Measurements from ENCODE around the gene AKIRIN2.
"Not testable (repeated sequence)": the region's sequence is repeated elsewhere in the genome, so short reads cannot be mapped to it uniquely, and the experiment has no call there.

The AKIRIN2 gene

DNA sequence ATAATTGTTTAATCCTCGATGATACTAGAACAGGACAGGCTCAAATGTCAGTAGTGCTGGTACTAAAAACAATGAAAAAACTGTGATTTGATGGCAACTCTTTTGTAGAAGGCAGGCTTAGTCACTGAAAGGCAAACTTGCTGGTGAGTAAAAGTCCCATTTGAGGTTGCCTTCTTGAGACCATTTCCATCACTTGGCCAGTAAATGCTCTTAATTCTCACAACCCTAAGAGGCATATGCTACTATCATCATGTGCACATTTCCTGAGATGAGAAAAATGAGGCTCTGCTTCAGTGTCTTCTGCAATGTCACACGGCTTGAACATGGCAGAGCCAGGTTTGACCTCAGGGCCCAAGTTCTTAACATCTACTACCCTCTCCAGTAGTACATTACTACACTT is 9.9 kb downstream of the AKIRIN2 start:
- TF ChIP-seq, protein P1, sequence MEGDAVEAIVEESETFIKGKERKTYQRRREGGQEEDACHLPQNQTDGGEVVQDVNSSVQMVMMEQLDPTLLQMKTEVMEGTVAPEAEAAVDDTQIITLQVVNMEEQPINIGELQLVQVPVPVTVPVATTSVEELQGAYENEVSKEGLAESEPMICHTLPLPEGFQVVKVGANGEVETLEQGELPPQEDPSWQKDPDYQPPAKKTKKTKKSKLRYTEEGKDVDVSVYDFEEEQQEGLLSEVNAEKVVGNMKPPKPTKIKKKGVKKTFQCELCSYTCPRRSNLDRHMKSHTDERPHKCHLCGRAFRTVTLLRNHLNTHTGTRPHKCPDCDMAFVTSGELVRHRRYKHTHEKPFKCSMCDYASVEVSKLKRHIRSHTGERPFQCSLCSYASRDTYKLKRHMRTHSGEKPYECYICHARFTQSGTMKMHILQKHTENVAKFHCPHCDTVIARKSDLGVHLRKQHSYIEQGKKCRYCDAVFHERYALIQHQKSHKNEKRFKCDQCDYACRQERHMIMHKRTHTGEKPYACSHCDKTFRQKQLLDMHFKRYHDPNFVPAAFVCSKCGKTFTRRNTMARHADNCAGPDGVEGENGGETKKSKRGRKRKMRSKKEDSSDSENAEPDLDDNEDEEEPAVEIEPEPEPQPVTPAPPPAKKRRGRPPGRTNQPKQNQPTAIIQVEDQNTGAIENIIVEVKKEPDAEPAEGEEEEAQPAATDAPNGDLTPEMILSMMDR (conservative IDR thresholded peaks at IDR 0.05; ENCODE audit: low read depth, low read length) = no peak
- H3K4me3 ChIP-seq (ENCODE audit: low read length) = no peak overlapping the region
- DNase-seq (ENCODE audit: low read depth) = no peak

DNA sequence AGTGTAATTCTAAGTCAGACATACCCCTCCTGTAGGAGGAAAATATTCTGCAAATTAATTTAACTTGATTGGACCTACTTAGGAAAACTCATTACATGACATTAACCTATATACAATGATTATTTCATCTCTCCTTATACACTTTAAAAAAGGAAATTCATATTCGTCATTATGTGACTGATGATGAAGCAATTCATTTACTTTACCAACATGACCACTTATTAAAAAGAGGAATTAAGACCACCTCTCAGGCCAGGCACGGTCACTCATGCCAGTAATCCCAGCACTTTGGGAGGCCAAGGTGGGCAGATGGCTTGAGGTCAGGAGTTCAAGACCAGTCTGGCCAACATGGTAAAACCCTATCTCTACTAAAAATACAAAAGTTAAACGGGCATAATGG is 11.6 kb downstream of the AKIRIN2 start:
- TF ChIP-seq, protein P1 (conservative IDR thresholded peaks at IDR 0.05; ENCODE audit: low read depth, low read length) = no peak
- no peak overlapping the region for H3K4me3 ChIP-seq (ENCODE audit: low read length)
- DNase-seq (ENCODE audit: low read depth) = no peak

DNA sequence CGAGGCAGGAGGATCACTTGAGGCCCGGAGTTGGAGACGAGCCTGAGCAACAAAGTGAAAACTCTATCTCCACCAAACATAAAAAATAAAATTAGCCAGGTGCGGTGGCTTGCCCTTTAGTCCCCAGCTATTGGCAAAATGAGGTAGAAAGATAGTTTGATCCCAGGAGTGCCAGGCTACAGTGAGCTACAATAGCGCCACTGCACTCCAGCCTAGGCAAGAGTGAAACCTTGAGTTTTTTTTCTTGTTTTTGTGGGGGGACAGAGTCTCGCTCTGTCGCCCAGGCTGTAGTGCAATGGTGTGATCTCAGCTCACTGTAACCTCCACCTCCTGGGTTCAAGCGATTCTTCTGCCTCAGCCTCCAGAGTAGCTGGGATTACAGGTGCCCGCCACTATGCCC is 14.1 kb downstream of the AKIRIN2 start:
- not testable (repeated sequence) for H3K4me3 ChIP-seq (ENCODE audit: low read length); DNase-seq (ENCODE audit: low read depth)

DNA sequence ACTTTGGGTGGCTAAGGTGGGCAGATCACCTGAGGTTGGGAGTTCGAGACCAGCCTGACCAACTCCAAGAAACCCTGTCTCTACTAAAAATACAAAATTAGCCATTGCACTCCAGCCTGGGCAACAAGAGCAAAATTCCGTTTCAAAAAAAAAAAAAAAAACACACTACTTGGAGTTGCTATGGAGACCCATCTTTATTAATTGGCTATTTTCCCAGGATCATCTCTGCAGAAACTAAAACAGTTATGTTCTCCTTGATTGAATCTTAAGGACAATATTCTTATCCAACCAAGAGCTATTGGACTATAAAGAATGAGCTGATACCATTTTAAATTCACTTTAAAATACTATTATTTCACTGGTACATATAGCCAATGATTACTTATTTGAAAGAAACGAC is 14.7 kb downstream of the AKIRIN2 start:
- TF ChIP-seq, protein P1 (conservative IDR thresholded peaks at IDR 0.05; ENCODE audit: low read depth, low read length) = no peak
- DNase-seq (ENCODE audit: low read depth) = no peak
- no peak overlapping the region for H3K4me3 ChIP-seq (ENCODE audit: low read length)

DNA sequence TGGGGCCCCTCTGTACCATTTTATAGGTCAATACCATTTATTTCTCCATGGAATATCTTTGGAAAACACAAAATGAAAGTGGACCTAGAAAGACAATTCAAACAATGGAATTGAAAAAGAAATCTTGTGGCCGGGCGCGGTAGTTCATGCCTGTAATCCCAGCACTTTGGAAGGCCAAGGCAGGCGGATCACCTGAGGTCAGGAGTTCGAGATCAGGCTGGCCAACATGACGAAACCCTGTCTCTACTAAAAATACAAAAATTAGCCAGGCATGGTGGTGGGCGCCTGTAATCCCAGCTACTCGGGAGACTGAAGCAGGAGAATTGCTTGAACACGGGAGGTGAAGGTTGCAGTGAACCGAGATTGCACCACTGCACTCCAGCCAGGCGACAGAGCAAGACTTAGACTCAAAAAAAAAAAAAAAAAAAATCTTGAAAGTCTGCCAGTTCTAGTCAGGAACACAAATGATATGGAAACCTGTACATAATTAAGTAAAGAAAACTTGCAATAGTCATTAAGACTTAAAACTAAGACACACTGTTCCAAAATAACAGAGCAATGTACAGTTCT is 15.3 kb downstream of the AKIRIN2 start:
- not testable (repeated sequence) for DNase-seq (ENCODE audit: low read depth); H3K4me3 ChIP-seq (ENCODE audit: low read length)

DNA sequence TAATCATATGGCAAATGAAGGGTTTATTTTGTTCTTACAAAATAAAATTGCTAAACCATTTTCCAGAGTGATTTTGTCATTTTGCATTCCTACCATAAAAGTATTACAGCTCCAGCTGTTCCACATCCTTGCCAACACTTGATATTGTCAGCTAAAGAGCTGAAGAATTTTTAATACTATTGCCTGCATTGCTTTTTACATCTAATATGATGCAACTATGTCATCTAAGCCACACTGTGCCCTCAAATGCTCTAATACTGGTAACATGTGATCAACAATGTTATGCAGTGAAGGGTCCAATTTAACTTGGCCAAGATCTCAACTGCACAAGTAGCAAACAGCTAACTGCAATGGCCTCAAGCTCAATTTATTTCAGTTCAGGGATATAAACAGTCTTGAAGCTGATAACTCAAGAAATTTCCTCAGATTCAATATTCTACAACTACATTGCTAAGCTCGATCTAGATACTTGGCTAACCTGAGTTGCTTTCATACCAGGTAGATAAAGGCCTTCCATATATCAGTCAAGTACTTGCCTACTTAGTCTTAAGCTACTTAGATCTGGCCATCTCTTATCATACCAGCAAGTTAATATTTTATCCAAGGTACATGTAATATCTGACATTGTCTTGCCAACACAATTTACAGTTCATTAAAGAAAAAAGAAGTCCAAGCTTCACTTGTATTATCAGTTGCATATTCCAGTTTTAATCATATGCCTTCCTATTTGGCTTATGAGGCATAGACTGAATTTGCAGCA is 17.0 kb downstream of the AKIRIN2 start:
- H3K4me3 ChIP-seq (ENCODE audit: low read length) = no peak overlapping the region
- TF ChIP-seq, protein P1 (conservative IDR thresholded peaks at IDR 0.05; ENCODE audit: low read depth, low read length) = no peak
- DNase-seq (ENCODE audit: low read depth) = no peak

DNA sequence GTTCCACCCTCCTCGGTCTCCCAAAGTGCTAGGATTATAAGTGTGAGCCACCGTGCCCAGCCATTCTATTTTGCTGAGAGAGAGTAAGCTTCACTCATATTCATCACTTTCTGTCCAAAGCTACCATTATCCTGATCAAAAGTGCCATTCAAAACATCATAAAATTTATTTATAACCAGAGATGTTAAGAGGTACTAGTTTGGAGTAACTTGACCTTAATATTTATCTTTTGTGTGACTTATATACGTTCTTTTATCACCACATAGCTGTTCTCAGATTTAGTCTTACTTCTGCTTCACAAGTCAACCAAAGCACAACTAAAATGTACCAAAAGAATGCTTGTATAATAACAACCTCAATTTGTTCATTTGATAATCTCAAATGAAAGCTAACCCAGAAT is 18.1 kb downstream of the AKIRIN2 start:
- TF ChIP-seq, protein P1 (conservative IDR thresholded peaks at IDR 0.05; ENCODE audit: low read depth, low read length) = no peak
- H3K4me3 ChIP-seq (ENCODE audit: low read length) = no peak overlapping the region
- no peak for DNase-seq (ENCODE audit: low read depth)

DNA sequence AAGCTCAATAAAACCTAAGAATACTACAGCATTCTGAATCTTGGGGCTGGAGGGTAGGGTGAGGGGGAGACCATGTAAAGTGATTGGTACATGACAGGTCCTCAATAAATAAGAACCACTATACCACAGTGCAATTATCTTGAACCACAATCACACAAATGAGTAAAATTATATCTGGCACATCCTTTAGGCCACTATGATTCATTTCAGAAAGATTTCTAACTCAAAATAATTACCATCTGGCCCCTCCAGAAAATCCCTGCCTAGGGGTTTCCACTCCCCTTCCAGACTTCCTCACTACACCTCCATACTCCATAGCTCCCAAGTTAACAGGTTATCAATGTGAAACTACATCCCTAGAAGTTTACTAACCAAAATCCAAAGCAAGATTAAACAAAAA is 19.7 kb downstream of the AKIRIN2 start:
- TF ChIP-seq, protein P1 (conservative IDR thresholded peaks at IDR 0.05; ENCODE audit: low read depth, low read length) = no peak
- no peak for DNase-seq (ENCODE audit: low read depth)
- no peak overlapping the region for H3K4me3 ChIP-seq (ENCODE audit: low read length)

Measured in retinal pigment epithelial cell (primary cell).